Left colon (tissue), 2 donors: Measurements from ENCODE around the gene CD300LD. TPM values are rescaled to one million over a fixed set of nuclear protein-coding genes. Genes with fewer than 3 reads are reported as not detected.

ENCODE experiments used
- ATAC-seq: fragments of 200-7000 bp; cut with Tn5 transposase; one replicate; pipeline ENCODE4 v1.9.1; 2020; ENCODE audit warnings: mild to moderate bottlenecking, moderate library complexity
- DNase-seq, 2 donors: peaks; one replicate each; pipeline ENCODE4 v3.0.0-alpha.2; 2020
- intact Hi-C, 2 donors: fragments of 100-400 bp; cut with DNase I in 1 of 2; cut with micrococcal nuclease in 1 of 2; formaldehyde crosslinking; loops; one replicate each; pipeline versions ENCODE4 v1.11.2 to v1.14.0; 2022; cut with DNase I, micrococcal nuclease
- total RNA-seq, 2 donors: library from RNA; stranded (reverse); fragmentation: NEBNext Ultra II Directional; extraction: Animal tissue kit (Norgen Biotek cat#: 25700); gene quantifications; one replicate each; pipeline ENCODE4 v1.2.1, GENCODE V29; 2021
- donor health status: DM: no; HTN: no; CAD: no.
- donor health status: DM: yes; HTN: yes; CAD: no.

CD300LD gene
- total RNA-seq, 2 donors from 2014 or later: not detected

DNA sequence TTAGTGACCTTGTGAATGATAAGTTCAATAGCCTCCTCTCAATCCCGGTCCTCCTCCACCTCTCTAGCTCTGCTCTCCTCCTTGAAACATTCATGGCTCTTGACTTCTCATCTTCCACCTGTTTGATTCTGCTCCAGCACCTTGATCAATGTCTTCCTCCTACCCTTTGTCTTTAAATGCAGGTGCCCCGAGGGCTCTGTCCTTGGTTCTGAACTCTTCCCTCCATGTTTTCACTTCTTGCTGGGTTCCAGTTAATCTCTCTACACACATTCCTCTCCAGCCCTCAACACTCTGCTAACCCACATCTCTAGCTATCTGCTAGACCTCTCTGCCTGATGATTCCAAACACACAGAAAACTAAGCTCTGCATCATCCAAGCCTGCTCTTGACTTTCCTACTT lies 18.0 kb upstream of the CD300LD start:
- ATAC-seq (no peak), DNase-seq (no peak)
- intact Hi-C loops: no loop called here

- ATAC-seq (no peak), DNase-seq (no peak)
- intact Hi-C loops: no loop called here
Measured at GRCh38 chr17:74608511-74608910, 16.4 kb upstream of the CD300LD start.

DNA sequence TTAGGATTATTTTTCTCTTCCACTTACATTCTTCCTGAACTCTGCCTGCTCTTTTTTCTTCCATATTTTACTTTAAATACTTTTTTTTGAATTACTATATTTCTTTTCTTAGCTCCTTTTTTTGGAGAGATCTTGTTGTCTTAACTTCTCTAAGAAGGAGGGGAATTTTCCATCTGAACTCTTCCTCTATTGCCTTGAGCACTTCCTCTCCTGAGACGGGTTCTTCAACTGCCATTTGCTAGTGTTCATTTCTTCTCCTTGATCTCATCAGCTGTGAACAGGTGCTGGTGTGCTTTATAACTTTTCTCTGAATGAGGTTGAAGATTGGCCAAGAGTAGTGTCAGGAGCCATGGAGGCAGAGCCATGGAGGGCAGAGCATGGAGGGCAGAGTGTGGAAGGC lies 15.1 kb upstream of the CD300LD start:
- DNase-seq: no peak
- no peak for ATAC-seq
- intact Hi-C loops: no loop called here

GRCh38 chr17:74606050-74606449 lies 14.0 kb upstream of the CD300LD start:
- no peak for DNase-seq
- intact Hi-C loops: no loop called here
- ATAC-seq: no peak

- DNase-seq: peak; percentile 23 to 68
- intact Hi-C loops: no loop called here
- peak; percentile 31 for ATAC-seq
Measured at GRCh38 chr17:74605361-74605760, 13.3 kb upstream of the CD300LD start.

DNA sequence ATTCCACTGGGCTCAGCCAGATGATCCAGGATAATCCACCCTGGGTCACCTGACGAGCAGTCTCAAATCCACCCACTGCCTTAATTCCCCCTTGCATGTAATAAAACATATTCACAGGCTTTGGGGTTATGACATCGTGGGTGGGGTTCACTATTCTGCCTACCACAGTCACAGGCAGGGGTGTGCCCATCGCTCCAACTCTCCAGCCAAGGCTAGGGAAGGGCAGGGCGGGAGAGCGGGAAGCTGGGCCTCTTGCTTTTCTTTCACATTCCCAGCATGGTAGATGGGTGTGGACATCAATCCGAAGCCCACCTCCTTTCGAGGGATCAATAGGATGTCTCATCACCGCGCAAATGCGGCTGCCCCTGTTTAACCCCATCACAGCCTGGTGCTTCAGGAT lies 12.7 kb upstream of the CD300LD start:
- ATAC-seq (no peak), DNase-seq (no peak)
- intact Hi-C loops: no loop called here

- no peak for DNase-seq
- intact Hi-C loops: no loop called here
- no peak for ATAC-seq
Measured at GRCh38 chr17:74604200-74604599, 12.1 kb upstream of the CD300LD start.

DNA sequence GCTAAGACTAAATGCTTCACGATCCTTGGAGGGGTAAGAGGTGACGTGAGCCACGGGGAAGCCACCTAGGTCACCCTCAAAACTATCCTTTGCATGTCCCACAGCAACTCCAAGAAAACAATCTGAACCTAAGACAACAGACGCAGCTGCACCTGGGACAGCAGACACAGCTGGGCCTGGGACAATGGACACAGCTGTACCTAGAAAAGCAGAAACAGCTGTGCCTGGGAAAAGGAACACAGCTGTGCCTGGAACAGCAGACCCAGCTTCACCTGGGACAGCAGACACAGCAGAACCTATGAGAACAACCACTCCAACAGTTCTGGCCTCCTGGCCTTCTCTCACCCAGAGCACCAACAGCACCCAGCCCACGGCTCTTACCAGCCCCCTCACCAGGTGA lies 11.7 kb upstream of the CD300LD start:
- ATAC-seq (no peak), DNase-seq (no peak)
- intact Hi-C loops: no loop called here

- intact Hi-C loops: no loop called here
- DNase-seq (no peak), ATAC-seq (no peak)
Measured at GRCh38 chr17:74603037-74603635, 11.1 kb upstream of the CD300LD start.

GRCh38 chr17:74601944-74602572 lies 10.0 kb upstream of the CD300LD start:
- DNase-seq (peak in 1 of 2 donors; percentile 46), ATAC-seq (peak; percentile 66)
- intact Hi-C loops: no loop called here

- intact Hi-C loops: no loop called here
- DNase-seq (no peak), ATAC-seq (no peak)
Measured at GRCh38 chr17:74599448-74599939, 7.4 kb upstream of the CD300LD start.

DNA sequence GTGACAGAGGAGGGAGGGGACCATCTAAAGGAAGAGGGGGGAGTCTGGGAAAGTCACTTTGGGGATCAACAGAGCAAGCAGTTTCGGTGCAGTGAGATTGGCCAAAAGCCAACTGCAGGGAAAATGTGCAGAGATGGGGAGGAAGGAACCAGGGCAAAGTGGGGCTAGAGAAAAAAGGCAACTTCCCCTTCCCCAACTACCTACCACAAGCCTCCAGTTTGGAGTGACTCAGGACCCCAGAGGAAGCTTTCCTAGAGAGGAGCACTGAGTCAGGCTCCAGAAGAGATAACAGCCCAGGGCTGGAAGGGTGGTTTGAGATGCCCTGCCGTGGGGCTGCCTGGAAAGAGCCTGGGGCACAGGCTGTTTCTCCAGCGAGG lies 6.9 kb upstream of the CD300LD start:
- no peak for ATAC-seq
- DNase-seq: no peak
- intact Hi-C loops: no loop called here

DNA sequence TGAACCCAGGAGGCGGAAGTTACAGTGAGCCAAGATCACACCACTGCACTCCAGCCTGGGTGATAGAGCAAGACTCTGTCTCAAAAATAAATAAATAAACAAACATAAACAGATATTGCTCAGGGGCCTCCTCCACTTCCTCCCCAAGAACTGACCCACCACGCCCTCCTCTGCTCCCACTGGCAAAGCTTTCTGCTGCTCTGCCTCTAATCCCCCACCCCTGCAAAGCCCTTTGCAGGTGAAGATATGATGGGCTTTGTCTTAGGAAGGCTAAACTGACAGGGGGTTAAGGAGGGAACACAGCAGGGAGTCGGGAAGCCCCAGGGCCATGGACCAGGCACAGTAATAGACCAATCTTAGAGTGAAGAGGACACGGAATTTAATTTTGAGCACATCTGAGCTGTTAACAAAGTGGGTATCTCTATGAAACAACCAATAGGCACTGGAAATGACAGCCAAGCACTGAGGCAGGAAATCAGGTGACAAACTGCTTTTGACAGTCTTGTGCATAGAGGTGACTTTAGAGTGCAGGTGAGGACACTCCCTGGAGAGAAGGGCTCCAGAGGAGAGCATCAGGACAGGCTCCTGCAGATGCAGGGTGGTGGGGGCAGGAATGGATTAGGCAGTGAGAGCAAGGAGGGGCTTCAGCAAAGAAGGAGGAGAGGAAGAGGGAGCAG lies 6.4 kb upstream of the CD300LD start:
- ATAC-seq (no peak), DNase-seq (no peak)
- intact Hi-C loops: no loop called here

GRCh38 chr17:74597069-74597790 lies 5.1 kb upstream of the CD300LD start:
- intact Hi-C loops: no loop called here
- ATAC-seq: no peak
- no peak for DNase-seq

DNA sequence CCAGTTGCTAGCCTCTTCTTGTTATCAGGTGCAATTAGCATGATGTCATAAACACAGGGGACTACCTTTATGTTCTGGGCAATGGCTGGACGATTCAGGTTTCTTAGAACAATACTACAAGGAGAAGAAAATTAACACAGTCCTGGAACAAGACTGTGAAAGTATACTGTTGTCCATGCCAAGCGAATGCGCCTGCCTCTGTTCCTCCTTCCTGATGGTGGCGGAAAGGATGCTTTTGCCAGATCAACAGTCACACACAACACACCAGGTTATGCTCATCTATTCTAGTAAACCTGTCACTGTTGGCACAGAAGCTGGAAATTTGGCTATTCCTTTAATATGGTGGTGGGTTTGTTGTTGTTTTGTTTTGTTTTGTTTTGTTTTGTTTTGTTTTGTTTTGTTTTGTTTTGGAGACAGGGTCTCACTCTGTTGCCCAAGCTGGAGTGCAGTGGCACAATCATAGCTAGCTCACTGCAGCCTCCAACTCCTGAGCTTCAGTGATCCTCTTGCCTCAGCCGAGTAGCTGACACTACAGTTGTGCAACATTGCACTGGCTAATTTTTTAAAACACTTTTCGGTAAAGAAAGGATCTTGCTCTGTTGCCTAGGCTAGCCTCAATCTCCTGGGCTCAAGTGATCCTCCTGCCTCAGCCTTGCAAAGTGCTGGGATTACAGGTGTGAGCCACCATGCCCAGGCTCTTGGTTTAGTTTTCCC lies 3.1 kb upstream of the CD300LD start:
- ATAC-seq (no peak), DNase-seq (no peak)
- intact Hi-C loops: no loop called here

DNA sequence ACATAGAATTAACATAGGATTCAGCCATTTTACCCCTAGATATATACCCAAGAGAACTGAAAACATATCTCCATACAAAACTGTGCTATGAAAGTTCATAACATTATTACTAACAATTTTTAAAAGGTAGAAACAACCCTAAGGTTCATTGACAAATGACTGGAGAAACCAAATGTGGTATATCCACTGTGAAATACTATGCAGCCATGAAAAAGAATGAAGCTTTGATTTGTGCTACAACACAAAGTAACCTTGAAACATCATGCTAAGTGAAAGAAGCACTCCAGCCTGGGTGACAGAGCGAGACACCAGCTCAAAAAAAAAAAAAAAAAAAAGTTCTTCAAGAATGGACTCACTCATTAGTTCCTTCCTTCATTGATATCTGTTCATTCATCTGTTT lies 580 bp downstream of the CD300LD start:
- DNase-seq (no peak), ATAC-seq (no peak)
- intact Hi-C loops: no loop called here

DNA sequence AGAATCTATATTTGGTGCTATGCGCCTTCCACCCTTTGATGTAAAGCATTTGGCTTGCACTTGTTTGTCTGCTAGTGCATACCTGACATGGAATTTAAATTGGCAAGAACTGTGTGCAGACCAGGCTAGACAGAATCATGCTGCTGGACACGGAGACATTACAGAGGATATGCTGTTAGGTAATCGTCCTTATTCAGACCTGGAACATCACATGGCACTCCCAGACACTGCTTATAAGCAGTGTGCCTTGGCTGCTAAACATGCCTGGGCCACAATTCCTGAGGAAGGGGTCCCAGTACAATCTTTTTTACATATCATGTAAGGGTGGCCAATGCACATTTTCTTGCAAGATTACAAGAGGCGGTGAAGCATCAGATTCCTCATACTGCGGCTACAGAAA lies 6.4 kb downstream of the CD300LD start:
- ATAC-seq (no peak), DNase-seq (no peak)
- intact Hi-C loops: no loop called here

DNA sequence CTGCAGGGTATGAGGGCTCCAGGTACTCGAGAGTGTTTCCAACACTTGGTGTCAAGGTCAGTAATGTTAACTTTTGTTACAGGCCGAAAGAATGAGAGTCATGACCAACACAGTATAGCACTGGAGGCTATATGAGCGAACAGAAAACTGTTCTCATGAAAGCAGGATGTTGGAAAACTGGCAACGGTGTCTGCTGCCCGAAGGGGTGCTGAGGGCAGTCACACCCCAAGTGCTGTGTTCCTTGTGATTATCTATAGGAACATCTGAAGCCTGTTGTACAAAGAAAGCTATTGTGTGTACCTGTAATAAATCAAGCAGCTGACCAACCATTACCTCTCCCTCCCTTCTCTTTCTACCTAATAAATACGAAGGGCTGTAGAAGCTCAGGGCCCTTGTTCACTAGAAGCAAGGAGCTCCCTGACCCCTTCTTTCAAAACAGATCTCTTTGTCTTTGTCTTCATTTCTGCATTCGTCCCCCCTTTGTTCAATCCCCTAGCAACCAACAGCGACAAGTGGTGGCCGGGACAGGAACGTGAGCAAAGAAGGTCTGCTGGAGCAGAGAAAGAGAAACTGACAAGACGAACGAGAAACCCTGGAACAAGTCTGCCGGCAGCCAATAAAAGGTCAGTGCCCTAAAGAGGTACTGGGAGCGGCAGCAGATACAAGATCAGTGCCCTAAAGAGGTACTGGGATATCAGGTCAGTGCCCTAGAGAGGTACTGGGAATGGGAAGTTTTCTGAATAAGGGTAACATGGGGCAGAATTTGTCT lies 7.6 kb downstream of the CD300LD start:
- intact Hi-C loops: no loop called here
- ATAC-seq (peak; percentile 81), DNase-seq (no peak)

DNA sequence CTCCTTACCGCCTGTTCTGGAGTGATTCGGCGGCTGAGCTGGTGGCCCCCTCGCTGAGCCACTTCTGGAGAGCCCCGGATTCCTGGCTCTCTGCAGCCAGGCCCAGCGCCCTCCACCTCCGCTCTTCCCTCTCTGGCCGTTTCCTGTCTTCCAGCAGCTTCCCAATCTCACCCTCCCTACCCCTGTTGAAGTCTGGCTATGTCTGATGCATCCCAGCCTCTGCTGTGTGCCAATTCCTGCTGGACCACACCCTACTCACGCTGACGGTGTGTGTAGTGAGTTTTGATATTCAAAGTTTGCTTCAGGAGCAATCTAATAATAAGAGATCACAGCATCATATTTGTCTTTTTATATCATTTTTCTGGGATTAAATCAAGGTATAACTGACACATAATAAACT lies 9.4 kb downstream of the CD300LD start:
- intact Hi-C loops: no loop called here
- ATAC-seq (peak; percentile 30), DNase-seq (no peak)
